Testis (tissue), 3 donors: Measurements from ENCODE around the gene HSP90B1. TPM values are rescaled to one million over a fixed set of nuclear protein-coding genes. Genes with fewer than 3 reads are reported as not detected.

Experiments
- DNase-seq: peaks from one replicate; pipeline ENCODE4 v3.0.0-alpha.2; 2019
- H3K27ac ChIP-seq, 2 donors: fragments of 200-600 bp; sonication (generic); one replicate each; pipeline ENCODE4 v1.5.1; 2019
- H3K27me3 ChIP-seq: fragments of 200-600 bp; sonication (generic); one replicate; pipeline ENCODE4 v1.5.1; 2019
- H3K36me3 ChIP-seq: fragments of 200-600 bp; sonication (generic); one replicate; pipeline ENCODE4 v1.5.1; 2017; ENCODE audit warnings: low read depth; ENCODE audit errors: missing control alignments
- H3K4me1 ChIP-seq: fragments of 200-600 bp; sonication (generic); one replicate; pipeline ENCODE4 v1.5.1; 2019
- H3K4me3 ChIP-seq, 2 donors: fragments of 200-600 bp; sonication (generic); one replicate each; pipeline ENCODE4 v1.5.1; 2017 to 2019
- H3K9me3 ChIP-seq: fragments of 200-600 bp; sonication (generic); one replicate; pipeline ENCODE4 v1.5.1; 2017
- CTCF ChIP-seq, 3 experiments: fragments of 450-650 bp in 2 of 3; fragments of 200-600 bp in 1 of 3; sonication (generic) in 1 of 3; IDR thresholded peaks; one replicate each; pipeline ENCODE4 v1.5.1; 2016 to 2019; ENCODE audit warnings: antibody characterized with exemption in 3 of 3, mild to moderate bottlenecking in 2 of 3, moderate library complexity in 1 of 3
- POLR2A ChIP-seq: fragments of 450-650 bp; IDR thresholded peaks from one replicate; pipeline ENCODE4 v1.6.1; 2017; ENCODE audit warnings: antibody characterized with exemption, mild to moderate bottlenecking, moderate library complexity
- WGBS, 2 donors: methylation state at CpG; one replicate each; pipeline ENCODE4 v1.1.5; 2018; 5-methylcytosine and 5-hydroxymethylcytosine counted together
- intact Hi-C: fragments of 100-400 bp; cut with DNase I; formaldehyde crosslinking; loops from one replicate; pipeline ENCODE4 v1.15.1; 2023; ENCODE audit warnings: low total_unique reads
- polyA plus RNA-seq: library from polyadenylated mRNA; stranded (reverse); fragments of 350-450 nt; fragmentation: Illumina TruSeq; extraction: RNeasy Lipid Tissue Mini Kit (QIAGEN cat#74804); gene quantifications from one replicate; pipeline ENCODE4 v1.2.3, GENCODE V29; 2014; ENCODE audit warnings: low read depth, low replicate concordance; ENCODE audit not compliant: insufficient read depth
- total RNA-seq, 2 donors: library from RNA; depleted of rRNA; stranded (reverse); fragments of >200 nt; gene quantifications; one replicate each; pipeline ENCODE4 v1.2.3, GENCODE V29; 2016

HSP90B1 gene
- total and polyA plus RNA-seq, 3 donors from 2014 or later = 257 to 265 (median 259) TPM

- TF ChIP-seq POLR2A (no peak), CTCF (IDR thresholded peaks at IDR 0.05) (no peak)
- no peaks in the 10 kb centered on the region for H3K36me3 ChIP-seq
- 89 to 90% methylated on average over 2 of the region's 2 CpGs for WGBS, 2 donors
- peaks cover 25% of the 10 kb centered on the region for H3K4me1 ChIP-seq
- no peak overlapping the region for H3K4me3 ChIP-seq
- intact Hi-C loops = no loop called here
- H3K27me3 ChIP-seq = no peaks in the 10 kb centered on the region
- DNase-seq = no peak
- H3K9me3 ChIP-seq = no peaks in the 10 kb centered on the region
- no peak overlapping the region for H3K27ac ChIP-seq
Measured at GRCh38 chr12:103933237-103933636, 3.0 kb downstream of the HSP90B1 start.

GRCh38 chr12:103936679-103937078 is 6.5 kb downstream of the HSP90B1 start:
- H3K27ac ChIP-seq = no peak overlapping the region
- H3K4me1 ChIP-seq = peaks cover 13% of the 10 kb centered on the region
- no peak for DNase-seq
- no peak overlapping the region for H3K4me3 ChIP-seq
- intact Hi-C loops = no loop called here
- TF ChIP-seq POLR2A (no peak), CTCF (IDR thresholded peaks at IDR 0.05) (no peak)
- no peaks in the 10 kb centered on the region for H3K9me3 ChIP-seq
- no peaks in the 10 kb centered on the region for H3K36me3 ChIP-seq
- 94% methylated on average over 3 of the region's 3 CpGs for WGBS, 2 donors
- no peaks in the 10 kb centered on the region for H3K27me3 ChIP-seq

- Histone ChIP-seq H3K36me3 (no peaks in the 10 kb centered on the region), H3K9me3 (no peaks in the 10 kb centered on the region), H3K4me3 (no peak overlapping the region), H3K27me3 (no peaks in the 10 kb centered on the region), H3K27ac (no peak overlapping the region), H3K4me1 (no peaks in the 10 kb centered on the region)
- TF ChIP-seq CTCF (IDR thresholded peaks at IDR 0.05) (no peak), POLR2A (no peak)
- no peak for DNase-seq
- 86 to 91% methylated on average over 3 of the region's 3 CpGs for WGBS, 2 donors
- intact Hi-C loops = no loop called here
Measured at GRCh38 chr12:103944964-103945363, 14.8 kb downstream of the HSP90B1 start.

GRCh38 chr12:103947871-103948555 is 17.8 kb downstream of the HSP90B1 start:
- Histone ChIP-seq H3K4me1 (no peaks in the 10 kb centered on the region), H3K9me3 (no peaks in the 10 kb centered on the region), H3K36me3 (no peaks in the 10 kb centered on the region), H3K4me3 (no peak overlapping the region), H3K27ac (no peak overlapping the region), H3K27me3 (no peaks in the 10 kb centered on the region)
- DNase-seq = no peak
- intact Hi-C loops = no loop called here
- TF ChIP-seq CTCF (IDR thresholded peaks at IDR 0.05) = no peak
- TF ChIP-seq POLR2A = no peak
- WGBS, 2 donors = 96% methylated on average over 7 of the region's 7 CpGs
